HG03565 (cell line): Measurements from ENCODE around the gene FGGY.
"Not testable (repeated sequence)": the region's sequence is repeated elsewhere in the genome, so short reads cannot be mapped to it uniquely, and the experiment has no call there.

Experiments used
- ATAC-seq: cut with Tn5 transposase; IDR thresholded peaks from one replicate; pipeline ENCODE4 v1.9.1; 2021; ENCODE audit warnings: mild to moderate bottlenecking, moderate library complexity; ENCODE audit not compliant: unreplicated experiment

Gene FGGY

GRCh38 chr1:59690171-59690930 is 393.5 kb downstream of the FGGY start:
- ATAC-seq: no peak

GRCh38 chr1:59691261-59691660 is 394.4 kb downstream of the FGGY start:
- ATAC-seq: no peak

GRCh38 chr1:59692591-59692990 is 395.7 kb downstream of the FGGY start:
- no peak for ATAC-seq

GRCh38 chr1:59693406-59693805 is 396.5 kb downstream of the FGGY start:
- ATAC-seq: no peak

GRCh38 chr1:59695252-59695651 is 398.4 kb downstream of the FGGY start:
- no peak for ATAC-seq

- ATAC-seq: no peak
Observed at GRCh38 chr1:59696421-59697115, 399.7 kb downstream of the FGGY start.

- no peak for ATAC-seq
Observed at GRCh38 chr1:59697150-59697800, 400.4 kb downstream of the FGGY start.

- no peak for ATAC-seq
Observed at GRCh38 chr1:59698386-59698785, 401.5 kb downstream of the FGGY start.

- ATAC-seq: no peak
Observed at GRCh38 chr1:59699227-59699847, 402.4 kb downstream of the FGGY start.

GRCh38 chr1:59701376-59701775 is 404.5 kb downstream of the FGGY start:
- no peak for ATAC-seq

GRCh38 chr1:59703226-59703917 is 406.5 kb downstream of the FGGY start:
- ATAC-seq: no peak

GRCh38 chr1:59703918-59704378 is 407.1 kb downstream of the FGGY start:
- ATAC-seq: no peak

GRCh38 chr1:59704716-59705115 is 407.8 kb downstream of the FGGY start:
- ATAC-seq: no peak

- no peak for ATAC-seq
Observed at GRCh38 chr1:59705466-59706302, 408.8 kb downstream of the FGGY start.

- ATAC-seq: no peak
Observed at GRCh38 chr1:59706303-59706599, 409.4 kb downstream of the FGGY start.

- ATAC-seq: no peak
Observed at GRCh38 chr1:59707178-59707791, 410.4 kb downstream of the FGGY start.

- ATAC-seq: no peak
Observed at GRCh38 chr1:59709333-59709732, 412.4 kb downstream of the FGGY start.

GRCh38 chr1:59710920-59711319 is 414.0 kb downstream of the FGGY start:
- not testable (repeated sequence) for ATAC-seq

GRCh38 chr1:59714219-59714618 is 417.3 kb downstream of the FGGY start:
- ATAC-seq: no peak

- no peak for ATAC-seq
Observed at GRCh38 chr1:59714966-59715365, 418.1 kb downstream of the FGGY start.
